T-helper 2 cell treated with Interferon-gamma antibody and Interleukin-4, amounts not matched to agents 5 μg/mL and 100 μg/mL, for 36 hours (primary cell): ENCODE results near the gene MGMT.

Experiments used
- DNase-seq: peaks from one replicate; pipeline ENCODE4 v3.0.0; 2021; ENCODE audit warnings: low spot score
- H3K27ac Mint-ChIP-seq: one replicate; pipeline ENCODE4 v1.8.0; 2021; ENCODE audit warnings: mild to moderate bottlenecking, mixed read lengths
- H3K27me3 Mint-ChIP-seq: one replicate; pipeline ENCODE4 v1.8.0; 2021; ENCODE audit warnings: low read depth, mixed read lengths
- H3K36me3 Mint-ChIP-seq: one replicate; pipeline ENCODE4 v1.8.0; 2021; ENCODE audit warnings: low read depth, mixed read lengths
- H3K4me1 Mint-ChIP-seq: one replicate; pipeline ENCODE4 v1.8.0; 2021; ENCODE audit warnings: low read depth, mixed read lengths
- H3K4me3 Mint-ChIP-seq: one replicate; pipeline ENCODE4 v1.8.0; 2022; ENCODE audit warnings: mild to moderate bottlenecking, moderate library complexity, mixed read lengths
- H3K9me3 Mint-ChIP-seq: one replicate; pipeline ENCODE4 v1.8.0; 2021; ENCODE audit warnings: mixed read lengths

Gene MGMT

GRCh38 chr10:129680661-129681344, 213.8 kb downstream of the MGMT start:
- Mint-ChIP-seq H3K9me3 (no peaks in the 10 kb centered on the region), H3K27me3 (no peaks in the 10 kb centered on the region), H3K4me3 (no peak overlapping the region), H3K4me1 (no peaks in the 10 kb centered on the region), H3K27ac (no peak overlapping the region), H3K36me3 (no peaks in the 10 kb centered on the region)
- no peak for DNase-seq

- no peaks in the 10 kb centered on the region for H3K9me3 Mint-ChIP-seq
- H3K4me3 Mint-ChIP-seq = no peak overlapping the region
- no peaks in the 10 kb centered on the region for H3K4me1 Mint-ChIP-seq
- no peaks in the 10 kb centered on the region for H3K27me3 Mint-ChIP-seq
- no peak overlapping the region for H3K27ac Mint-ChIP-seq
- DNase-seq = no peak
- no peaks in the 10 kb centered on the region for H3K36me3 Mint-ChIP-seq
Observed at GRCh38 chr10:129681856-129682255, 214.8 kb downstream of the MGMT start.

GRCh38 chr10:129683519-129683918, 216.5 kb downstream of the MGMT start:
- H3K27ac Mint-ChIP-seq = no peak overlapping the region

GRCh38 chr10:129683920-129684319, 216.9 kb downstream of the MGMT start:
- Mint-ChIP-seq H3K9me3 (no peaks in the 10 kb centered on the region), H3K4me1 (no peaks in the 10 kb centered on the region), H3K36me3 (no peaks in the 10 kb centered on the region), H3K27ac (no peak overlapping the region), H3K27me3 (no peaks in the 10 kb centered on the region), H3K4me3 (no peak overlapping the region)
- no peak for DNase-seq

More at GRCh38 chr10:129683519-129683918, 216.5 kb downstream of the MGMT start:
- DNase-seq = no peak
- Mint-ChIP-seq H3K4me1 (no peaks in the 10 kb centered on the region), H3K36me3 (no peaks in the 10 kb centered on the region), H3K27me3 (no peaks in the 10 kb centered on the region), H3K9me3 (no peaks in the 10 kb centered on the region), H3K4me3 (no peak overlapping the region)

GRCh38 chr10:129685271-129685670, 218.2 kb downstream of the MGMT start:
- DNase-seq = no peak
- H3K4me3 Mint-ChIP-seq = no peak overlapping the region

GRCh38 chr10:129689671-129690071, 222.6 kb downstream of the MGMT start:
- no peaks in the 10 kb centered on the region for H3K4me1 Mint-ChIP-seq
- H3K4me3 Mint-ChIP-seq = no peak overlapping the region
- H3K27me3 Mint-ChIP-seq = no peaks in the 10 kb centered on the region
- no peak overlapping the region for H3K27ac Mint-ChIP-seq
- DNase-seq = no peak
- no peaks in the 10 kb centered on the region for H3K9me3 Mint-ChIP-seq
- no peaks in the 10 kb centered on the region for H3K36me3 Mint-ChIP-seq

More at GRCh38 chr10:129685271-129685670, 218.2 kb downstream of the MGMT start:
- Mint-ChIP-seq H3K9me3 (no peaks in the 10 kb centered on the region), H3K27ac (no peak overlapping the region), H3K27me3 (no peaks in the 10 kb centered on the region), H3K4me1 (no peaks in the 10 kb centered on the region), H3K36me3 (no peaks in the 10 kb centered on the region)

GRCh38 chr10:129690248-129691070, 223.4 kb downstream of the MGMT start:
- Mint-ChIP-seq H3K4me1 (no peaks in the 10 kb centered on the region), H3K36me3 (no peaks in the 10 kb centered on the region), H3K9me3 (no peaks in the 10 kb centered on the region), H3K27ac (no peak overlapping the region), H3K27me3 (no peaks in the 10 kb centered on the region), H3K4me3 (no peak overlapping the region)
- DNase-seq = no peak

- Mint-ChIP-seq H3K4me1 (no peaks in the 10 kb centered on the region), H3K4me3 (no peak overlapping the region), H3K36me3 (no peaks in the 10 kb centered on the region), H3K27ac (no peak overlapping the region), H3K9me3 (no peaks in the 10 kb centered on the region), H3K27me3 (no peaks in the 10 kb centered on the region)
- DNase-seq = no peak
Observed at GRCh38 chr10:129692695-129693094, 225.7 kb downstream of the MGMT start.

GRCh38 chr10:129693382-129693781, 226.3 kb downstream of the MGMT start:
- Mint-ChIP-seq H3K4me3 (no peak overlapping the region), H3K4me1 (no peaks in the 10 kb centered on the region), H3K27ac (no peak overlapping the region), H3K36me3 (no peaks in the 10 kb centered on the region), H3K9me3 (no peaks in the 10 kb centered on the region), H3K27me3 (no peaks in the 10 kb centered on the region)
- DNase-seq = no peak

GRCh38 chr10:129694184-129694583, 227.1 kb downstream of the MGMT start:
- Mint-ChIP-seq H3K4me3 (no peak overlapping the region), H3K4me1 (no peaks in the 10 kb centered on the region), H3K36me3 (no peaks in the 10 kb centered on the region), H3K27ac (no peak overlapping the region), H3K27me3 (no peaks in the 10 kb centered on the region), H3K9me3 (no peaks in the 10 kb centered on the region)
- no peak for DNase-seq

GRCh38 chr10:129694691-129695243, 227.7 kb downstream of the MGMT start:
- H3K4me1 Mint-ChIP-seq = no peaks in the 10 kb centered on the region
- no peak overlapping the region for H3K27ac Mint-ChIP-seq
- DNase-seq = no peak
- no peak overlapping the region for H3K4me3 Mint-ChIP-seq
- no peaks in the 10 kb centered on the region for H3K9me3 Mint-ChIP-seq
- no peaks in the 10 kb centered on the region for H3K36me3 Mint-ChIP-seq
- H3K27me3 Mint-ChIP-seq = no peaks in the 10 kb centered on the region

GRCh38 chr10:129695671-129696070, 228.6 kb downstream of the MGMT start:
- H3K27ac Mint-ChIP-seq = no peak overlapping the region
- no peaks in the 10 kb centered on the region for H3K4me1 Mint-ChIP-seq
- H3K9me3 Mint-ChIP-seq = no peaks in the 10 kb centered on the region
- no peaks in the 10 kb centered on the region for H3K36me3 Mint-ChIP-seq
- H3K4me3 Mint-ChIP-seq = no peak overlapping the region
- H3K27me3 Mint-ChIP-seq = no peaks in the 10 kb centered on the region
- DNase-seq = no peak

- Mint-ChIP-seq H3K27ac (no peak overlapping the region), H3K9me3 (no peaks in the 10 kb centered on the region), H3K4me1 (no peaks in the 10 kb centered on the region), H3K27me3 (no peaks in the 10 kb centered on the region), H3K36me3 (no peaks in the 10 kb centered on the region), H3K4me3 (no peak overlapping the region)
- no peak for DNase-seq
Observed at GRCh38 chr10:129696636-129697035, 229.6 kb downstream of the MGMT start.

GRCh38 chr10:129697463-129698247, 230.6 kb downstream of the MGMT start:
- Mint-ChIP-seq H3K27ac (no peak overlapping the region), H3K27me3 (no peaks in the 10 kb centered on the region)

More at GRCh38 chr10:129697463-129698247, 230.6 kb downstream of the MGMT start:
- Mint-ChIP-seq H3K36me3 (no peaks in the 10 kb centered on the region), H3K4me1 (no peaks in the 10 kb centered on the region), H3K4me3 (no peak overlapping the region), H3K9me3 (no peaks in the 10 kb centered on the region)
- DNase-seq = no peak
